B cell (primary cell): ENCODE results near the gene NDUFV3. TPM values are rescaled to one million over a fixed set of nuclear protein-coding genes. Genes with fewer than 3 reads are reported as not detected.
"Not testable (repeated sequence)": the region's sequence is repeated elsewhere in the genome, so short reads cannot be mapped to it uniquely, and the experiment has no call there.

Source experiments
- ATAC-seq: fragments of 200-7000 bp; cut with Tn5 transposase; one replicate; pipeline ENCODE4 v1.10.0; 2021; ENCODE audit warnings: low read depth, mild to moderate bottlenecking, moderate number of reproducible peaks, moderate library complexity
- CTCF ChIA-PET: fragments of 350-600 bp; sonication (Branson Sonifier 250); formaldehyde crosslinking; loops from one replicate; lab custom pipeline; 2021; ENCODE audit warnings: antibody characterized with exemption, inconsistent platforms; lab: Charles Lee
- POLR2A ChIA-PET: fragments of 350-600 bp; sonication (Branson Sonifier 250); formaldehyde crosslinking; loops from one replicate; lab custom pipeline; 2021; ENCODE audit warnings: antibody characterized with exemption; lab: Charles Lee
- DNase-seq: peaks from one replicate; pipeline ENCODE4 v3.0.0; 2013
- H2AFZ ChIP-seq: 2 replicates; pipeline ENCODE4 v1.6.1; 2012; ENCODE audit warnings: mild to moderate bottlenecking, low read depth, low read length; ENCODE audit not compliant: insufficient read depth, poor library complexity, severe bottlenecking
- H3K27ac ChIP-seq, 2 donors: 1 replicate in 1 of 2; 2 replicates in 1 of 2; pipeline ENCODE4 v1.5.1; 2012 to 2013; ENCODE audit warnings: low read length in 2 of 2, mild to moderate bottlenecking in 2 of 2, moderate library complexity in 1 of 2
- H3K27me3 ChIP-seq, 4 experiments: fragments of 200-600 bp in 1 of 4; sonication (generic) in 1 of 4; replicated peaks in 1 of 4; 1 replicate in 2 of 4; 2 replicates in 2 of 4; pipeline versions ENCODE4 v1.6.1 to v1.7.0; 2013 to 2016; ENCODE audit warnings: low read length in 3 of 4, mild to moderate bottlenecking in 2 of 4, mixed read lengths in 1 of 4, moderate library complexity in 1 of 4; ENCODE audit not compliant: insufficient read depth in 4 of 4, control insufficient read depth in 3 of 4; ENCODE audit errors: control extremely low read depth in 1 of 4
- H3K36me3 ChIP-seq, 2 experiments: replicated peaks in 1 of 2; 1 replicate in 1 of 2; 2 replicates in 1 of 2; pipeline versions ENCODE4 v1.6.1 to v1.7.1; 2013; ENCODE audit warnings: low read length in 1 of 2; ENCODE audit not compliant: insufficient read depth in 2 of 2, control insufficient read depth in 1 of 2; ENCODE audit errors: control extremely low read depth in 1 of 2, extremely low read depth in 1 of 2
- H3K4me1 ChIP-seq, 2 donors: fragments of 200-600 bp in 1 of 2; sonication (generic) in 1 of 2; 1 replicate in 1 of 2; 2 replicates in 1 of 2; pipeline versions ENCODE4 v1.5.1 to v1.6.1; 2013 to 2017; ENCODE audit warnings: low read length in 2 of 2; ENCODE audit not compliant: control insufficient read depth in 2 of 2, insufficient read depth in 2 of 2
- H3K4me2 ChIP-seq: replicated peaks from 2 replicates; pipeline ENCODE3; 2012; ENCODE audit warnings: mild to moderate bottlenecking, low read depth, low read length; ENCODE audit not compliant: poor library complexity, severe bottlenecking
- H3K4me3 ChIP-seq, 5 experiments: fragments of 200-600 bp in 1 of 5; sonication (generic) in 1 of 5; 1 replicate in 3 of 5; 2 replicates in 2 of 5; pipeline versions ENCODE4 v1.5.1 to v1.7.0; 2011 to 2016; ENCODE audit warnings: low read length in 4 of 5, mild to moderate bottlenecking in 4 of 5, low read depth in 2 of 5, control low read depth in 1 of 5, moderate library complexity in 1 of 5; ENCODE audit not compliant: insufficient read depth in 1 of 5; ENCODE audit errors: control extremely low read depth in 1 of 5, extremely low read depth in 1 of 5
- H3K79me2 ChIP-seq: fragments of 200-600 bp; sonication (generic); one replicate; pipeline ENCODE4 v1.6.0; 2016; ENCODE audit warnings: low read length; ENCODE audit not compliant: control insufficient read depth, insufficient read depth
- H3K9ac ChIP-seq: fragments of 200-600 bp; sonication (generic); 2 replicates; pipeline ENCODE4 v1.6.1; 2017; ENCODE audit warnings: mild to moderate bottlenecking, low read length, moderate library complexity
- H3K9me3 ChIP-seq, 3 donors: one replicate each; pipeline versions ENCODE4 v1.6.1 to v1.7.1; 2013; ENCODE audit warnings: low read length in 2 of 3; ENCODE audit not compliant: control insufficient read depth in 2 of 3, insufficient read depth in 1 of 3; ENCODE audit errors: control extremely low read depth in 1 of 3
- H4K20me1 ChIP-seq: 2 replicates; pipeline ENCODE4 v1.6.0; 2012; ENCODE audit warnings: mild to moderate bottlenecking, low read length; ENCODE audit not compliant: insufficient read depth, control insufficient read depth, poor library complexity, severe bottlenecking
- H3K27ac Mint-ChIP-seq: one replicate; pipeline ENCODE4 v1.8.0; 2021; ENCODE audit warnings: mixed read lengths
- H3K27me3 Mint-ChIP-seq: one replicate; pipeline ENCODE4 v1.8.0; 2021; ENCODE audit warnings: mixed read lengths
- H3K4me1 Mint-ChIP-seq: one replicate; pipeline ENCODE4 v1.8.0; 2021; ENCODE audit warnings: mixed read lengths
- H3K4me3 Mint-ChIP-seq: one replicate; pipeline ENCODE4 v1.8.0; 2021; ENCODE audit warnings: mixed read lengths
- H3K9me3 Mint-ChIP-seq: one replicate; pipeline ENCODE4 v1.8.0; 2022; ENCODE audit warnings: mixed read lengths; ENCODE audit not compliant: insufficient read depth
- CTCF ChIP-seq: fragments of 200-600 bp; IDR thresholded peaks from one replicate; pipeline ENCODE4 v1.8.0; 2022; ENCODE audit warnings: antibody characterized with exemption, mild to moderate bottlenecking
- EZH2 ChIP-seq: IDR thresholded peaks from 2 replicates; pipeline ENCODE4 v1.6.1; 2012; ENCODE audit warnings: borderline replicate concordance, low read depth, mild to moderate bottlenecking, moderate library complexity, low read length; ENCODE audit not compliant: insufficient read depth, poor library complexity, severe bottlenecking
- WGBS: methylation state at CpG from one replicate; pipeline ENCODE4 v1.1.5; 2013; ENCODE audit warnings: missing lambda C conversion rate; ENCODE audit not compliant: insufficient coverage; 5-methylcytosine and 5-hydroxymethylcytosine counted together
- intact Hi-C: fragments of 100-400 bp; cut with micrococcal nuclease; formaldehyde crosslinking; loops from one replicate; pipeline ENCODE4 v1.10.0; 2022
- polyA plus RNA-seq: library from polyadenylated mRNA; depleted of rRNA; stranded (reverse); fragments of >200 nt; gene quantifications from 2 replicates; pipeline ENCODE4 v1.2.3, GENCODE V29; 2012
- total RNA-seq, 2 donors: library from RNA; stranded (reverse); fragments of 120-200 nt in 1 of 2; gene quantifications; 1 replicate in 1 of 2; 2 replicates in 1 of 2; pipeline versions ENCODE4 v1.2.3 to v1.2.4, GENCODE V29; 2013 to 2022

The NDUFV3 gene
- total and polyA plus RNA-seq, 2 donors (not counting 1 experiment from before 2014, with no cell fraction given): 14.0 to 29.7 TPM

- no peak overlapping the region for H3K9ac ChIP-seq
- TF ChIP-seq CTCF (no peak), EZH2 (no peak)
- peaks cover 0 to 3% (median 0%) of the 10 kb centered on the region in 3 donors for H3K9me3 ChIP-seq
- intact Hi-C loops: no loop called here
- Mint-ChIP-seq H3K9me3 (no peaks in the 10 kb centered on the region), H3K4me3 (no peak overlapping the region), H3K4me1 (no peaks in the 10 kb centered on the region), H3K27me3 (no peaks in the 10 kb centered on the region), H3K27ac (no peak overlapping the region)
- ChIA-PET CTCF (no interaction called here), POLR2A (no interaction called here)
- H2AFZ ChIP-seq: no peak overlapping the region
- H3K4me1 ChIP-seq: no peaks in the 10 kb centered on the region
- DNase-seq (no peak), ATAC-seq (no peak)
- no peak overlapping the region for H3K27ac ChIP-seq
- no peak overlapping the region for H3K4me3 ChIP-seq
- peaks cover 37% of the 10 kb centered on the region for H4K20me1 ChIP-seq
- no peaks in the 10 kb centered on the region for H3K27me3 ChIP-seq
- no peak overlapping the region for H3K4me2 ChIP-seq
- H3K79me2 ChIP-seq: peaks cover 29% of the 10 kb centered on the region
- 95% methylated on average over 4 of the region's 4 CpGs for WGBS
- peaks cover 0 to 65% of the 10 kb centered on the region in 2 experiments for H3K36me3 ChIP-seq
These were observed 45.4 kb upstream of the NDUFV3 start for GRCh38 chr21:42847726-42848125.

DNA sequence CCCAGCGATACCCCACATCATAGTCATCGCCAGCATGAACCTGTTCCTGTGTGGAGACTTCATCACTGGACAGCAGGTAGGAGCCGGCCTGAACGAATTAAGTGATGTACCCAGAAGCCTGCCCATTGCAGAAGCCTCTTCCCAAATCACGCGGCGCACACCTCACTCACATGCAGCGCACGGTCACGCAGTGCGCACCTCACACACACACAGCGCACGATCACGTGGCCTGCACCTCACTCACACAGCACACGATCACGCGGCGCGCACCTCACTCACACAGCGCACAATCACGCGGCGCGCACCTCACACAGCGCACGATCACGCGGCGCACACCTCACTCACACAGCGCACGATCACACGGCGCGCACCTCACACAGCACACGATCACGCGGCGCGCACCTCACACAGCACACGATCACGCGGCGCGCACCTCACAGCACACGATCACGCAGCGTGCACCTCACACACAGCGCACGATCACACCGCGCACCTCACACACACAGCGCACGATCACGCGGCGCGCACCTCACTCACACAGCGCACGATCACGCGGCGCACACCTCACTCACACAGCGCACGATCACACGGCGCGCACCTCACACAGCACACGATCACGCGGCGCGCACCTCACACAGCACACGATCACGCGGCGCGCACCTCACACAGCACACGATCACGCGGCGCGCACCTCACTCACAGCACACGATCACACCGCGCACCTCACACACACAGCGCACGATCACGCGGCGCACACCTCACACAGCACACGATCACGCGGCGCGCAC lies 44.8 kb upstream of the NDUFV3 start:
- CTCF ChIA-PET, H3K4me3 ChIP-seq, DNase-seq, H2AFZ ChIP-seq, H3K27me3 ChIP-seq, H3K9me3 ChIP-seq, H3K27ac ChIP-seq, H3K9me3 Mint-ChIP-seq, H3K27me3 Mint-ChIP-seq, H3K4me2 ChIP-seq, H3K27ac Mint-ChIP-seq, ATAC-seq, H3K4me3 Mint-ChIP-seq, intact Hi-C loops, H3K9ac ChIP-seq, POLR2A ChIA-PET, H3K4me1 ChIP-seq, H3K4me1 Mint-ChIP-seq: not testable (repeated sequence)
- Histone ChIP-seq H3K36me3 (peaks cover 0 to 67% of the 10 kb centered on the region in 2 experiments), H3K79me2 (peaks cover 29% of the 10 kb centered on the region), H4K20me1 (peaks cover 37% of the 10 kb centered on the region)
- WGBS: over 99% methylated on average over 28 of the region's 95 CpGs
